MV-4-11 (cell line): ENCODE data around the gene PEAR1.
A peak's percentile ranks its signal among the peaks of the same experiment; 100 is the strongest.

Experiments
- DNase-seq: peaks from one replicate; lab custom pipeline; 2025; lab: John Stamatoyannopoulos, UW

The PEAR1 gene

DNA sequence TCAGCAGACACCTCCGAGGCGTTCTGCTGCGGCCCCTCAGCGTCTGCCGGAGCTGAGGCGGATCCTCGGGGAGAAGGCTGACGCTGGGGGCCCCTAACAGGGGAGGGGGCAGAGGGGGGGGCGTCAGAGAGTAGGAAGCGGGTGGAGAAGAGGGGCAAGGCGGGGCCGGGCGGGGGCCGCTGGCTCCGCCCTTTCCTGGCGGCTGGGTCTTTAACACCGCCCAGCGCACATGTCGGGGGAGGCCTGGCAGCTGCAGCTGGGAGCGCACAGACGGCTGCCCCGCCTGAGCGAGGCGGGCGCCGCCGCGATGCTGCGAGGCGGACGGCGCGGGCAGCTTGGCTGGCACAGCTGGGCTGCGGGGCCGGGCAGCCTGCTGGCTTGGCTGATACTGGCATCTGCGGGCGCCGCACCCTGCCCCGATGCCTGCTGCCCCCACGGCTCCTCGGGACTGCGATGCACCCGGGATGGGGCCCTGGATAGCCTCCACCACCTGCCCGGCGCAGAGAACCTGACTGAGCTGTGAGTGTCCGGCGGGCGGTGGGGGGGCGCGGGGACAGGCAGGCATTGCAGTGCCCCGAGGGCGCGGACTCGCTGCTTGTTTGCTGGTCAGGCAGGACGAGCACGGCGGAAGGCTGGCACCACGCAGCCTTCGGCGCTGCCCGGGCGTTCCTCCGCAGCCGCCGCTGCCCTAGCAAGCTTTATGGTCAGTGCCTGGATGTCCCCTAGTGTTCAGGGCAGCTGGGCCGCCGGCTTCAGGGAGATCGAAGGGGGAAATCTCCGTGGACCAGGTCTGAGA is 32.7 kb upstream of the PEAR1 start, which contains the start of gene NTRK1:
NTRK1 (plus strand) TSS at position 238 of the 796 bp plus-strand sequence; CDS start at position 308, 70 bp downstream.
- DNase-seq, result peak; percentile 16

DNA sequence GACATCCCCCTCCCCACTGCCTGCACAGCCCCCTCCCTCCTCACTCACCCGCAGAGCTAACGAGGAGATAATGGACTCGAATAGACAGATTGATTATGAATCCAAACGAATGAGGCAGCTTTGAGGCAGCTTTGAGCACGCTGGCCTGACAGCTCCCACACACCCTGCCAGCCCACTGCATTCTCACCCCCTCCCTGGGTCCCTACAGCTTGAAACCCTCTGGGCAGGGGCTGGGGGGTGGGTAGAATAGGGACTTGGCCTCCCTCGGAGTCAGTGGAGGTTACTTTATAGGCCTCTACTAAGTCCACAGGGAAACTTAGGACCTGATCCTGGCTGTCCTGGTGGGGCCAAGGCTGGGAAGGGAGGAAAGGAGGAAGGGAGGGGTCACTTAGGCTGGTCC is 30.9 kb upstream of the PEAR1 start:
- DNase-seq, result no peak

DNA sequence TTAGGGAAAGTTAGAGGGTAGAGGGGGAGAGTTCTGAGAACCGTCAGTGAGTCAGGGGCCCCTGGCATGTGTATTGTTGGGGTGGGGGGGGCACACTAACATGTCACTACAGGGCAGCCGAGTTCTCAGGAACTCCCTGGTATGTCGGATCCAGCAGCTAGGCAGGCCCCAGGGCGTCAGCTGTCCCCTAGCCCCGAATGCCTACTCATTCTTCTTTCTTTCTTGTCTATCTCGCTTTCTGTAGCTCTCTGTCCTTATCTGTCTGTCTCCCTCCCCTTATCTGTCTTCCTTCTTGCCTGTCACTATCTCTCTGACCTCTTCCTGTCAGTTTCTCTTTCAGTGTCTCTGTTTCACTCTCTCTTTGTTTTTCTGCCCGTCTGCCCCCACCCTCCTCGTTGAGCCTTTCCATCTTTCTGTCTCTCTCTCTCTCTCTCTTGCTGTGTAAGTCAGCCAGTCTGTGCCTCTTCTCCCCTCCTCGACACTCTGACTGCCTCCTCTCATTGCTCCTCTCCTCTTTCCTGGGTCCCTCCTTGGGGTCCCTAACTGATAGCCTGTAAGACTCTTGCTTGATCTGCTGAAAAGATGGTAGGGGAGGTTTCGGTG is 30.4 kb upstream of the PEAR1 start:
- no peak for DNase-seq

DNA sequence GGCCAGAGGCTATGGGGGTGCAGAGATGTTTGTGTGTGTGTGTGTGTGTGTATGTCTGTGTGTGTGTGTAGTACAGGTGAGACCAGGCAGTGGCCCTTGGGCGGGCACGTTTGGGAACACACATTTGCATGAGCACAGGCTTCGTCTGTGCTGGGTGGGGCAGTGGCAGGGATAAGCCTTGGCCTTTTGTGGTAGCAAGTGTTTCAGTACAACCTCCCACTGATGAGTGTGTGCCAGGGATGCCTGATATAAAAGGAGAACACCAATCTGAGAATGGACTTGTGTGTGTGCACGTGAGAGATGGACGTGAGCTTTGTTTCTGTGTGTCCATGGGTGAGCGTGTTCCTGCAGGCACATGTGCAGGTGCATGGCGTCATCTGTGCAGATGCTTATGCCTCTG is 29.9 kb upstream of the PEAR1 start:
- DNase-seq, result no peak

DNA sequence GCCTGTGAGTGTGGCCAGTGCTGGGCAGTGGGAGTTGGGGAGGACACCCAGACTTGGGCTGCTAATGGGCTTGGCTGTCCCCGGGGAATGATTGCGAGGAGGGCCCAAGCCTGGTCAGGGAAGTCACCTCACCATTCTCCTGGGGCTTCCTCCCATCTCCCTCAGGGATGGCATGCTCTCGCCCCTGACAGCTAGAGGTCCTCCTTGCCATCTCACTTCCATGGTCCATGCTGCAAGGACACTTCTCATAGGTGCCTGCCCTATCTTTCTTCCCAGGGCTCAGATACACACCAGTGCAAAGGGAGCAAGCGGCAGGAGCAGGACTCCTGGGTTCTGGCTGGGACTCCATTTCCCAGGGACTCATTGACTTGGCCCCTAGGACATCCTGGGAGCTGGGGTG is 28.7 kb upstream of the PEAR1 start:
- DNase-seq, result no peak

DNA sequence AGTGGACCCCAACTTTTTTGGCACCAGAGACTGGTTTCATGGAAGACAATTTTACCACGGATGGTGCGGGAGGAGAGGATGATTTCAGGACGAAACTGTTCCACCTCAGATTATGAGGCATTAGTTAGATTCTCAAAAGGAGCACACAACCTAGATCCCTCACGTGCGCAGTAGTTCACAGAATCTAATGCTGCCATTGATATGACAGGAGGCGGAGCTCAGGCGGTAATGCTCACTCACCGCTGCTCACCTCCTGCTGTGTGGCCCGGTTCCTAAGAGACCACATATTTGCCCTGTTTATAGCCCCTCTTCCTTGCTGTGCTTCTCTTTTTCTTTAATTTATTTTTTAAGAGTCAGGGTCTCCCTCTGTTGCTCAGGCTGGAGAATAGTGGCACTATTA is 28.3 kb upstream of the PEAR1 start:
- DNase-seq, result no peak

DNA sequence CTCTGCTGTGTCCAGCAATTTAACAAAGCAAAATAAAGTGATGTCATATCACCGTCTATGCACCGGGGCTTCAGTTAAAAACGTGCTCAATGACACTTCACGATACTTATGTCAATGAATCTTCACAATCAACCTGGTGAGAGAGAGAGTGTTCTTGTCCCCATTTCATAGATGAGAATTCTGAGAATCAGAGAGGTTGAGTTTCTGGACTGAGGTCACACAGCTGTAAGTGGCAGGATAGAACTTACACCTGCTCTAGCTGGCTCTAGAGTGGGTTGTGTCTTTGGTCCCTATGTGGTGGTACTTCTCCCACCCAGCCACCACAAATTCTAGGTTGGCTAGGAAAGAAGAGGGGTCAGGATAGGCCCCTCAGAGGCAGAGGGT is 27.7 kb upstream of the PEAR1 start:
- no peak for DNase-seq

DNA sequence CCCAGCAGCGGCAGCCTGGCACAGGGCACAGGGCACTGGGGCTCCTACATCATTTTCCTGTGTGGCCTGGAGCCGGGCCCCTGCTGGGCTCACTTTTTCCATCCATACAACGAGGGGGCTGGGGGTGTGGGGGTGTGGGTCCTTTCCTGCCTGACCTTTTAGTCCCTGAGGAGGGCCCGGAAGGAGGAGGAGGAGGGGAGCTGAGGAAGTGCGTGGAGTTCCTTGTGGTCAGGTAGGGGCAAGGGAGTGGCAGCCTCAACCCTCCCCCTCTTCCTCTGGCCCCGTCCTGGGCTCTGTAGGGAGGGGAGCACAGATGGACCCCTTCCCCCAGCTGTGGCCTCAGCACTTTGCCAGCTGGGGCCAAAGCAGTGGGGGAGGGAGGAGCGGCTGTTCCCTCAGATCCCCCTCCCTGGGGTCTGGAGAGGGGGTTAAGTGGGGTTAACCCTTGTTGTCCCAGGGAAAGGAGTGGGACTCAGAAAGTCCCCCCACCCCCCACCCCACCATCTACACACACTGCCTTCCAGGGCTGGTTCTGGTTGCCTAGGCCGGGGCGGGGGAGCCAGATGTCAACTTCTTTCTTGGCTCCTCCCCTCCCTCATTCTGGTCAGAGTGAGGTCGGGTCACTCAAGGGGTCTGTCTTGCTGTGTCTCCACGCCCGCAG is 27.1 kb upstream of the PEAR1 start:
- no peak for DNase-seq

DNA sequence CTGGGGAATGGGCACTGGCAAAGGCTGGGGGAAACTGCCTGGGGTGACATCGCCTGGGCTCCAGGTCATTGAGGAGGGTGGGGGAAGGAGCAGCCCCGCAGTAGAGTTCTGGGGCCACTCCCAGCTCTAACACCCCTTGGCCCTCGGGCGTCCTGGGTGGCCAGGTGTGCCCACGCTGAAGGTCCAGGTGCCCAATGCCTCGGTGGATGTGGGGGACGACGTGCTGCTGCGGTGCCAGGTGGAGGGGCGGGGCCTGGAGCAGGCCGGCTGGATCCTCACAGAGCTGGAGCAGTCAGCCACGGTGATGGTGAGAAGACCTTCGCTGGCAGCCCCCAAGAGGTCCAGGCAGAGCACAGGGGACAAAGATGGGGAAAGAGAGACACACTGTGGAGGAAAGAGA is 25.2 kb upstream of the PEAR1 start:
- no peak for DNase-seq

DNA sequence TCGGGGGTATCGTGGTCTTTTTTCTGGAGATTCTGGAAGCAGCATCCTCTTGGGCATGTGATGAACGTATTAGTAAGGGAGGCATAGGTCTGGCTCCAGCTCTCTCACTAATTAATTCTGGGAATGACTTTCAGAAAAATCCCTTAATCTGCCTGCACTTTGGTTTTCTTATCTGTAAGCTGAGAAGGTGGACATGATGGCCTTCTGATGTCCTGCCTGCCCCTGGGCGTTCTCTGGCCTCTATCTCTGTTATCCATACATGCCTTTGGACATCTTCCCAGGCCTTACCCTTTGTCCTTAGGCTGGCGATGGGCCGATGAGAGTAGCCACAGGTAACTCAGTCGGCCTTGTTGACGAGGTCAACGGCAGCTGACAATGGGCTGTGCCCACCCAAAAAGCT is 24.1 kb upstream of the PEAR1 start:
- DNase-seq, result no peak

DNA sequence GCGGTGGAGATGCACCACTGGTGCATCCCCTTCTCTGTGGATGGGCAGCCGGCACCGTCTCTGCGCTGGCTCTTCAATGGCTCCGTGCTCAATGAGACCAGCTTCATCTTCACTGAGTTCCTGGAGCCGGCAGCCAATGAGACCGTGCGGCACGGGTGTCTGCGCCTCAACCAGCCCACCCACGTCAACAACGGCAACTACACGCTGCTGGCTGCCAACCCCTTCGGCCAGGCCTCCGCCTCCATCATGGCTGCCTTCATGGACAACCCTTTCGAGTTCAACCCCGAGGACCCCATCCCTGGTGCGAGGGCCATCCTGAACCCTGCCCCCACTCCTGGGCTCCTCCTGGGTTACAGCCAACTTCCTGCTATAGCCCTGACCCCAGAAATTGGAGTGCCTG is 19.9 kb upstream of the PEAR1 start:
- no peak for DNase-seq

DNA sequence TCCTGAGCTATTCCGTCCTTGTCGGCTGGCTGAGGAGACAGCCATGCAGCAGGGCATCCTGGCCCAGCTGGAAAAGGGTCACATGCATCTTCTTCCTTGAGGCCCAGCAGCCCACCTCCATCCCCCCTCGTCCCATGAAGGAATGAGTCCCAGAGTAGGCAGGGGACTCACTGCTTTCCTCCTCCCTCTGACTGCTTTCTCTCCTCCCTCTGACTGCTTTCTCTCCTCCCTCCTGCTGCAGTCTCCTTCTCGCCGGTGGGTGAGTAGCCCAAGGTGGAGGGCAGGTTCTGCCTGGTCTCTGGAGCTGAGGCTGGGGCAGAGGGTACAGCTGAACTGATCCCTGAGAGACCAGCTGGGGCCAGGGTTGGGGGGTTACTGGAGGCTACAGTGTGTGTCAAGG is 19.4 kb upstream of the PEAR1 start:
- DNase-seq, result no peak

DNA sequence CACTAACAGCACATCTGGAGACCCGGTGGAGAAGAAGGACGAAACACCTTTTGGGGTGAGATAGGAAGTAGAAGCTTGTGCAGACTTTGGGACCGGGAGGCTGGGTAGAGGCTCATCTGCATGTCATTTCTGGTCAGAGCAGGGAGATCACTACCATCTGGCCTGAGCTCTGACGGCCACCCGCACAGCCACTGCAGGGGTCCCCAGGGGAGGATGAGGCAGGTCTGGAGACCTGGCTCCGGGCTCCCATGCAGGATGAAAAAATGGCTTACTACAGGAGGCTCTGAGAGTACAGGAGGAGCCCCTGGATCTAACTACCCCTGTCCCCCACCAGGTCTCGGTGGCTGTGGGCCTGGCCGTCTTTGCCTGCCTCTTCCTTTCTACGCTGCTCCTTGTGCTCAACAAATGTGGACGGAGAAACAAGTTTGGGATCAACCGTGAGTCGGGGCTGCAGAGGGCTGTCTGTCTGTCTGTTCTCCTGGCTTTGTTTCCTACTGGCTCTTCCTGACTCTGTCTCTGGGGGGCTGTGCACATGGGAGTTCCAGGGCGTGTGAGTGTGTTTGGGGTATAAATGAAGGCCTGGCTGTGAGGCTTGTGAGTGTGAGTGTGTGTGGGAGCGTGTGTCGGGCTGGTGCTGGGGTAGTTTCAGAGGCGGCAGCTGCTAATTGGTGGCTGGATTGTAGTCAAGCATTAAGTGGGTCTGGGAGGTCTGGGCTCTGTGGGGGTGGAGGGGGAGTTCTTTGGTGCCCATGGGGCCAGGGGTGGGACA is 18.8 kb upstream of the PEAR1 start:
- DNase-seq, result no peak

DNA sequence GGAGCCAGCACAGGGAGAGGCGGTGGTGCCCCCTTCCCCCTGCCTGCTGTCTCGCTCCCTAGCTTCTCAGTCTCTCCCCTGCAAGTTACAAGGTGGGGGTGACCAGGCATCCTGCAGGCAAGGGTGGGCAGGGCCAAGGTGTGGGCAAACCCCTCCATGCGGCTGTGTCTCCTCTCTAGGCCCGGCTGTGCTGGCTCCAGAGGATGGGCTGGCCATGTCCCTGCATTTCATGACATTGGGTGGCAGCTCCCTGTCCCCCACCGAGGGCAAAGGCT is 18.2 kb upstream of the PEAR1 start:
- DNase-seq, result no peak

DNA sequence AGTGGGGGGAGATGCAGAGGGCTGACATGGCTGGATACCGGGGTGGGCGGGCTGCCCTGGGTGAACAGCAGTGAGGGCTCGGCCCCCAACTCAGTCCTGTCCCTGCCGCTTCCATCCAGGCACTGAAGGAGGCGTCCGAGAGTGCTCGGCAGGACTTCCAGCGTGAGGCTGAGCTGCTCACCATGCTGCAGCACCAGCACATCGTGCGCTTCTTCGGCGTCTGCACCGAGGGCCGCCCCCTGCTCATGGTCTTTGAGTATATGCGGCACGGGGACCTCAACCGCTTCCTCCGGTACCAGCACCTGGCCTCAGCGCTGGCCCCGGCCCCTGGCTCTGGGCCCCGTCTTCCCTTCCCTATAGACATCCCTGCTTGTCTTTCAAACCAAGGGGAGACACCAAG is 17.2 kb upstream of the PEAR1 start:
- DNase-seq, result no peak

DNA sequence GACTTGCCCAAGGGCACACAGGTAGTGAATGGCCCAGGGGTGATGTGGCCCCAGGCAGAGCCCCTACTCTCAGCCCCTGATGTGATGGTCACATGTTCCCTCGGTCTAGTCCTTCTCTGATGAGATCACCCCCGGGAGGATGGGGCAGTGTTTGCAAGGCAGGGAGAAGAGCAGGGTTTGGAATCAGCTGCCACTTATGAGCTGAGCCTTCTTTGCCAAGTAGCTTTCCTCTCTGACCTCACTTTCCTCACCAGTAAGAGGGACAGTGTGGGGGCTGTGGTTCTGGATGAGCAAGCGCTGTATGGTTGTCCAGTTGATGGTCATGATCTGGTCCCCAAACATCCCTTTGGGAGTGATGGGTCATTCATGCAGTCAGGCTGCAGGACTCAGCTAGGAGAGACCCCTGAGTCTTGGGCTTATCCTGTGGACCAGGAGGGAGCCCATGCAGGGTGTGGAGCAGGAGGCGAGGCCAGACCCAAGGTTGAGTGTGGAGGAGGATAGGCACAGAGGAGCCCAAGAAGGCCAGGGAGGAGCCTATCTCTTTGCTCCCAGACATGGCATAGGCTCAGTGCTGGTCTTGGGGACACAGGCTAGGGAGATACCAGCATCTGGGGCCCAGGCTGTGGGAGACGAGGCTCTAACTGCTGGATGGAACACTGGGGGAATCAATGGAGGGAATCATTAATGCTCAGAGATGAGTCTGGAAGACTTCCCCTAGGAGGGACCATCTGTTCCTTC is 15.9 kb upstream of the PEAR1 start:
- no peak for DNase-seq

DNA sequence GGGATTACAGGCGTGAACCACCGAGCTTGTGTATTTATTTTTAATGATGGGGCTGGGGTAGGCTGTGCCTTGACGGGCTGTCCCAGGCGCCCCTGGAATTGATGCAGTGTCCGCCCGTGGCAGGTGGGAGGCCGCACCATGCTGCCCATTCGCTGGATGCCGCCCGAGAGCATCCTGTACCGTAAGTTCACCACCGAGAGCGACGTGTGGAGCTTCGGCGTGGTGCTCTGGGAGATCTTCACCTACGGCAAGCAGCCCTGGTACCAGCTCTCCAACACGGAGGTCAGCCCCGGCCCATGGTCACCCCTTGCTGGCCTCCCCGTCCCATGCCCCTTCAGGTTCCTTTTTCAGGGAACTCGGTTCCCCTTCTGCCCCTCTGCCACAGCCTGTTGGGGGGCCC is 13.6 kb upstream of the PEAR1 start:
- DNase-seq, result no peak

DNA sequence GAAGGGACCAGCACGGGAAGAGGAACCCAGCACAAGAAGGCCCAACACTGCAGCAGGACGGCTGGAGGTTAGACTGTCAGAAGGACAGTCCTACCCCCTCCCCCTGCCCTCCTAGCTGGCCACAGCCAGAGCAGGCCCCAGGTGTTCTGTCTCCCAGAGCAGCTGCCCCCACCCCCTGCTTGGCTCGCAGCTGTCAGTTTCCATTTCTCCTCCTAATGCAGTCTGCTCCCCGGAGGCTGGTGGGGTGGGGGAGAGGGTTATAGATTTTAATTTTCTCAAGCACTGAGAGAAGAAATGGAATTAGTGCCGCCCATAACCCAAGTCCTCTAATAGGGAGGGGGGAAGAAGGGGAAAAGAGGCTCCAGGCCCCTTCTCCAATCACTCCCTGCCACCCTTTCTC is 13.0 kb upstream of the PEAR1 start:
- DNase-seq, result no peak

DNA sequence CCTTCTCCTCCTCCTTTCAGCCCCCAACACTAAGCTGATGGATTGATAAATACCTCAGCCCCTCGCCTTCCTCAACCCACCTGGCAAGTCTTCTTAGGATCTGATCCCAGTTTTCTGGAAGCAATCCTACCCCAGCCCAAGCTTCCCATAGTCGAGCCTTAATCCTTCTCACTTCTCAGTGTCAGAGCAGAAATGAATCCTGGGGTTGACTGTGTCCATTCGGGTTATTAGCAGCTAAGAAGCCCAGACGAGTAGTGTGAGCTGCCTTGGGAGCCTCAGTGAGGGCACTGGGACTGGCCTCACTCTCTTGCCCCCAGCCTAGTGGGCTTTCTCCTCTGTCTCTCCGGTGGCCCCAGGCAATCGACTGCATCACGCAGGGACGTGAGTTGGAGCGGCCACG is 12.4 kb upstream of the PEAR1 start:
- DNase-seq, result no peak

DNA sequence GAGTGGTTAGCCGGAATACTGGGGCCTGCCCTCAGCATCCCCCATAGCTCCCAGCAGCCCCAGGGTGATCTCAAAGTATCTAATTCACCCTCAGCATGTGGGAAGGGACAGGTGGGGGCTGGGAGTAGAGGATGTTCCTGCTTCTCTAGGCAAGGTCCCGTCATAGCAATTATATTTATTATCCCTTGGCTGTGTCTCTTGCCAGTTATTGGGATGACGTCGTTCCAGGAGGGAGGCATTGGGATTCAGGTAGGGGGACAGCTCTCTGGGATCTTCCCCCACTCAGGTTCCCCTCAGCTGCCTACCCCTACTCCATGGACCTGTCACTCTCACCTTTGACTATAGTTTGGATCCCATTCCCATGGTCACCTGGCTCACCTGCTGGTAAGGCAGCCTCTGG is 11.9 kb upstream of the PEAR1 start:
- no peak for DNase-seq

DNA sequence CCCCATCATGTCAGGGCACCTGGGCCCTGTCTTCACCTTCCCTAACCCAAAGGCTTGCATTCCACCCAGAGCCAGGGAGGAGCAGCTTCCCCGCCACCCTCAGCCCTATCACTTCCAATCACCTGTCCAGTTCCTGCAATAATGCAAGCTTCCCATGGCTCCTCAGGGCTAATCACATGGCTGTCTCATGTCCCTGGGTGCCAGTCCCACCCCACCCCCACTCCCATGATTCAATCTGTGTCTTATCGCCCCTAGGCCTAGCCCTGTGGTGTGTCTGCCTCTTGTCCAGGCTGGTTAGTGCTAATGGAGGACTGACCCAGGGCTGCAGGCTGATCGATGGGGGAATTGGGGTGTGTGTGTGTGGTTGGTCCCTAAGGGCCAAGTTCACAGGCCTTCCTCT is 11.0 kb upstream of the PEAR1 start:
- DNase-seq, result no peak

DNA sequence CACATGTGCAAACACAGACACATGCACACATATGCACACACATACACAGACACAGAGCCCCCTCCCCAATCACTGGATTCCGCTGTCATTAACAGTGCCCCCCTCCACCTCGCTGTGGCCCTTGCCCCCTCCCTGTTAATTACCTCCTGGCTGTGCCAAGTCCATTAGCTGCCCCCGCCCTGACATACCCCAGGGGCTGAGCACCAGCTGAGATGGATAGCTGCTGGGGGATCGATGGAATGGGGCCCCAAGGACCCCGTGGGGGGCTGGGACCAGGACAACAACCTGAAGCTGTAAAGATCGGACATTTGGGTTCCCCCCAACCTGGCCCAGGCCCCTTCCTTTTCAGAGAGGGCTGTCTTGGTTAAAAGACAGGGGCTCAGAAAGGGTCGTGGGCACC is 9.6 kb upstream of the PEAR1 start:
- DNase-seq, result no peak
